ENCODE results near the gene TMEM132C. TPM values are rescaled to one million over a fixed set of nuclear protein-coding genes. Genes with fewer than 3 reads are reported as not detected.

The TMEM132C gene
- total RNA-seq, 2 donors from 2014 or later = 0.56 TPM; not detected in 1

- no peak for DNase-seq (ENCODE audit: low spot score)
- no peak overlapping the region for H3K27ac ChIP-seq
Measured at GRCh38 chr12:128420163-128420562, 153.2 kb downstream of the TMEM132C start.

DNA sequence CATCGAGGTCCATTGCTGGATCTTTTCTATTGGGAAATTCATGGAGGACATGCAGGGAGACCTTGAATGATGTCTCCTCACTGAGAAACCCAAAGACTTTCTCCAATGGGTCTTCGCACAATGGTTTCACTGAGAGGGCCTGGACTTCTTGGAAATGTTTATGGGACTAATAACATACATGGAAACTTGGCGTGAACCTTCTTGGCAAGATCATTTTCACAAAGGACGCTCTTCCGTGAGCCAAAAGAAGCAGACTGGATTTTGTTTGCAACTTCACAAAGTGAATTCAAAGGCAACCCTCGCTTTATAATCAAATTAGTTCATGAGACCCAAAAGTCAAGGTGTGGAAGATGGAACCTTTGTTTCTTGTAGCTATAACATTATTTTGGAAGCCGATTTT is 154.4 kb downstream of the TMEM132C start:
- ATAC-seq (ENCODE audit: insufficient number of reproducible peaks, low FRiP score, low read depth) (no peak), DNase-seq (ENCODE audit: low spot score) (no peak)
- Histone ChIP-seq H3K4me1 (ENCODE audit: control insufficient read depth in 1 of 2, low read depth in 2 of 2) (no peaks in the 10 kb centered on the region), H3K27ac (no peak overlapping the region), H3K27me3 (replicated peaks; ENCODE audit: insufficient read depth) (no peaks in the 10 kb centered on the region), H3K9me3 (no peaks in the 10 kb centered on the region), H3K4me3 (no peak overlapping the region), H3K36me3 (no peaks in the 10 kb centered on the region)
- TF ChIP-seq CTCF (IDR thresholded peaks at IDR 0.05) = no peak

More at GRCh38 chr12:128420163-128420562, 153.2 kb downstream of the TMEM132C start:
- Histone ChIP-seq H3K4me1 (ENCODE audit: control insufficient read depth in 1 of 2, low read depth in 2 of 2) (no peaks in the 10 kb centered on the region), H3K9me3 (no peaks in the 10 kb centered on the region), H3K36me3 (no peaks in the 10 kb centered on the region), H3K27me3 (replicated peaks; ENCODE audit: insufficient read depth) (no peaks in the 10 kb centered on the region), H3K4me3 (no peak overlapping the region)
- no peak for TF ChIP-seq CTCF (IDR thresholded peaks at IDR 0.05)
- ATAC-seq (ENCODE audit: insufficient number of reproducible peaks, low FRiP score, low read depth) = no peak

- ATAC-seq (ENCODE audit: insufficient number of reproducible peaks, low FRiP score, low read depth) = no peak
- H3K9me3 ChIP-seq = no peaks in the 10 kb centered on the region
- no peak for TF ChIP-seq CTCF (IDR thresholded peaks at IDR 0.05)
- DNase-seq (ENCODE audit: low spot score) = no peak
- no peak overlapping the region for H3K27ac ChIP-seq
- H3K4me3 ChIP-seq = no peak overlapping the region
- no peaks in the 10 kb centered on the region for H3K4me1 ChIP-seq (ENCODE audit: control insufficient read depth in 1 of 2, low read depth in 2 of 2)
- H3K27me3 ChIP-seq (replicated peaks; ENCODE audit: insufficient read depth) = no peaks in the 10 kb centered on the region
- no peaks in the 10 kb centered on the region for H3K36me3 ChIP-seq
Measured at GRCh38 chr12:128423205-128423604, 156.2 kb downstream of the TMEM132C start.

GRCh38 chr12:128424931-128425431 is 158.0 kb downstream of the TMEM132C start:
- no peak for DNase-seq (ENCODE audit: low spot score)
- Histone ChIP-seq H3K9me3 (no peaks in the 10 kb centered on the region), H3K4me3 (no peak overlapping the region), H3K36me3 (no peaks in the 10 kb centered on the region), H3K27ac (no peak overlapping the region), H3K27me3 (replicated peaks; ENCODE audit: insufficient read depth) (no peaks in the 10 kb centered on the region), H3K4me1 (ENCODE audit: control insufficient read depth in 1 of 2, low read depth in 2 of 2) (no peaks in the 10 kb centered on the region)
- no peak for TF ChIP-seq CTCF (IDR thresholded peaks at IDR 0.05)
- ATAC-seq (ENCODE audit: insufficient number of reproducible peaks, low FRiP score, low read depth) = no peak

GRCh38 chr12:128425666-128426331 is 158.8 kb downstream of the TMEM132C start:
- DNase-seq (ENCODE audit: low spot score) = no peak
- TF ChIP-seq CTCF (IDR thresholded peaks at IDR 0.05) = no peak
- no peaks in the 10 kb centered on the region for H3K9me3 ChIP-seq
- H3K4me1 ChIP-seq (ENCODE audit: control insufficient read depth in 1 of 2, low read depth in 2 of 2) = no peaks in the 10 kb centered on the region
- no peak overlapping the region for H3K4me3 ChIP-seq
- H3K27ac ChIP-seq = no peak overlapping the region
- ATAC-seq (ENCODE audit: insufficient number of reproducible peaks, low FRiP score, low read depth) = no peak
- H3K36me3 ChIP-seq = no peaks in the 10 kb centered on the region
- no peaks in the 10 kb centered on the region for H3K27me3 ChIP-seq (replicated peaks; ENCODE audit: insufficient read depth)
